Hematopoietic multipotent progenitor cell treated with erythropoietin and hydrocortisone succinate and interleukin-3 and kit ligand, for 6 days (in vitro differentiated cells): ENCODE measurements around the gene UGT2B17.
"Not testable (repeated sequence)": the region's sequence is repeated elsewhere in the genome, so short reads cannot be mapped to it uniquely, and the experiment has no call there.

ENCODE experiments used
- DNase-seq: peaks from one replicate; pipeline ENCODE4 v3.0.0-alpha.2; 2015

UGT2B17 gene

GRCh38 chr4:68568535-68568934, 7.6 kb downstream of the UGT2B17 start:
- DNase-seq = not testable (repeated sequence)

GRCh38 chr4:68566364-68566763, 9.8 kb downstream of the UGT2B17 start:
- not testable (repeated sequence) for DNase-seq

- not testable (repeated sequence) for DNase-seq
These were observed 11.0 kb downstream of the UGT2B17 start for GRCh38 chr4:68565082-68565481.

- not testable (repeated sequence) for DNase-seq
These were observed 15.6 kb downstream of the UGT2B17 start for GRCh38 chr4:68560364-68561070.

DNA sequence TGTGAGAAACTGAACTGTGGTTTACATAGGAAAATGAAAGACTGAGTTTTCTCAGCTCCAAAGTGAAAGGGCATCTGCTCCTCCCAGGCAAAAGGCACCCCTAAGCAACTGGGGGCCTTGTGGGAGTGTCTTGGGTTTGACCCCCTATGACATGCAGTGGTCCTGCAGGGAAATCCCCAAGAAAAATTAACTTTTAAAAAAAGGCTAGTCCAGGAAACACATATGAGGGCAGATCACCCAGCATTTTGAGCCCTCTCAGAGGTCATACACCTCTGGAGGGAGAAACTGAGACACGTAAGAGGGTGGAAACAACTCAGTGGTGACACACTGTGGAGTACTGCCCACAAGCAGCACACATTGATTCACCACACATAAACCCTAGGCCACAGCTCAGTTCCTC, 22.3 kb downstream of the UGT2B17 start:
- DNase-seq = not testable (repeated sequence)

GRCh38 chr4:68552818-68553811, 23.0 kb downstream of the UGT2B17 start:
- DNase-seq = not testable (repeated sequence)

- not testable (repeated sequence) for DNase-seq
These were observed 33.4 kb downstream of the UGT2B17 start for GRCh38 chr4:68542742-68543141.

DNA sequence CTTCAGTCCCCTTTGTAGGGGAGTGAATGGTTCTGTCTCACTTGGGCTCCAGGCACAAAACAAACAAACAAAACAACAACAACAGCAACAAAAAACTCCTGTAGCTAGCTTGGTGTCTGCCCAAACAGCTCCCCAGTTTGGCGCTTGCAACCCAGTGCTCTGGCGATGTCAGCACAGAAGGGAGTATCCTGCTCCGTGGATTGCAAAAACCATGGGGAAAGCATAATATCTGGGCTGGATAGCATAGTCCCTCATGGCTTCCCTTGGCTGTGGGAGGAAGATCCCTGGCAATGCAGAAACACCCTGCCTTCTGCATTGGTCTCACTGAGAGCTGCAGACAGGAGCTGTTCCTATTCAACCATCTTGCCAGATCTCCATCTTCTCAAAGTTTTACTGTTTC, 39.7 kb downstream of the UGT2B17 start:
- DNase-seq = no peak

GRCh38 chr4:68535974-68536373, 40.1 kb downstream of the UGT2B17 start:
- DNase-seq = no peak

DNA sequence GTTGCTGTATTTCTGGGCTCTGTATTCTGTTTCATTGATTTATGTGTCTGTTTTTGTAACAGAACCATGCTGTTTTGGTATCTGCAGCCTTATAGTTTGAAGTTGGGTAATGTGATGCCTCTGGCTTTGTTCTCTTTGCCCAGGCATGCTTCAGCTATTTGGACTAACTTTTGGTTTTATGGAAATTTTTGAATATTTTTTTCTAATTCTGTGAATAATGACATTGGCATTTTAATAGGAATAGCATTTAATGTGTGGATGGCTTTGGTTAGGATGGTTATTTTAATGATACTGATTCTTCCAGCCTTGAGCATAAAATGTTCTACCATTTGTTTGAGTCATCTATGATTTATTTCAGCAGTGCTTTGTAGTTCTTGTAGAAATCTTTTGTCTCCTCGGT, 53.9 kb downstream of the UGT2B17 start:
- not testable (repeated sequence) for DNase-seq

DNA sequence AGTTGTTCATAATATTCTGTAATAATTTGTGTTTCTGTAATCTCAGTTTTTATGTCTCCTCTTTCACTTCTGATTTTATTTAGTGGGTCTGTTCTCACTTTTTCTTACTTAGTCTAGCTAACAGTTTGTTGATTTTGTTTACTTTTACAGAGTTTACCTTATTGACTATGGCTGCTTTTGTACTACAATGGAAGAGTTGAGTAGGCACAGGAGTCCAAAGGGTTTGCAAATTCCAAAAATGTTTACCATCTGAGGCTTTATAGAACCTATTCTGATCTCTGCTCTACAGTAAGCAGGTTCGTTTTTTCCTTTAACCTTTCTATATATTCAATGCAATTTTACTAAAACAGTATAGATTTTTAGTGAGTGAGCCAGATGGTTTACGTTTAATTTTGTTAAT, 55.1 kb downstream of the UGT2B17 start:
- DNase-seq = no peak

DNA sequence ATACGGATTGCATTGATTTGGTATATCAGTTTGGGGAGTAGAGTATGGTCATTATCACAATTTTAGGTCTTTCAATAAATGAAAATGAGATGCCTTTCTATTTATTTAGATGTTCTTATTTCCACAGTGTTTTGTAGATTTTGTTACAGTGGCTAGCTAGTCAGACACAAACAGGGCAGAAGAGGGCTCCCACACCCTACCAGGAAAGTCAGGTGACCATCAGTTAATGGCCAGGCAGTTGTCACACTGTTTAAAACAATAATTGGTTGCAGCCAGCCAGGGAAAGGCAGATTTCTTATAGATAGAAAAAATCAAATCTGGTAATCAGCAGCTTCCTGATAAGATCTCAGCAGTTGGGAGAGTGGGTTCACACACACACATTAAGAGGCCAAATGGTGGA, 57.2 kb downstream of the UGT2B17 start:
- no peak for DNase-seq

- DNase-seq = not testable (repeated sequence)
These were observed 70.7 kb downstream of the UGT2B17 start for GRCh38 chr4:68505452-68505851.

DNA sequence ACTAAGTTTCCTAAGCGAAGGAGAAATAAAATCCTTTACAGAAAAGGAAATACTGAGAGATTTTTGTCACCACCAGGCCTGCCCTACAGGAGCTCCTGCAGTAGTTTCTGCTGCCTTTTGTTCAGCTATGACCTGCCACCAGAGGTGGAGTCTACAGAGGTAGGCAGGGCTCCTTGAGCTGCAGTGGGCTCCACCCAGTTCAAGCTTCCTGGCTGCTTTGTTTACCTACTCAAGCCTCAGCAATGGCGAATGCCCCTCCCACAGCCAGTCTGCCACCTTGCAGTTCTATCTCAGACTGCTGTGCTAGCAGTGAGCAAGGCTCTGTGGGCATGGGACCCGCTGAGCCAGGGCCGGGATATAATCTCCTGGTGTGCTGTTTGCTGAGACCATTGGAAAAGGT, 71.3 kb downstream of the UGT2B17 start:
- DNase-seq = not testable (repeated sequence)

DNA sequence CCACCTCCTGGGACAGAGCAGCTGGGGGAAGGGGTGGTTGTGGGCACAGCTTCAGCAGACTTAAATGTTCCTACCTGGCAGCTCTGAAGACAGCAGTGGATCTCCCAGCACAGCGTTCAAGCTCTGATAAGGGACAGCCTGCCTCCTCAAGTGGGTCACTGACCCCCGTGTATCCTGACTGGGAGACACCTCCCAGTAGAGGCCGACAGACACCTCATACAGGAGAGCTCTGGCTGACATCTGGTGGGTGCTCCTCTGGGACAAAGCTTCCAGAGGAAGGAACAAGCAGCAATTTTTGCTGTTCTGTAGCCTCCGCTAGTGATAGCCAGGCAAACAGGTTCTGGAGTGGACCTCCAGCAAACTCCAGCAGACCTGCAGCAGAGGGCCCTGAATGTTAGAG, 72.7 kb downstream of the UGT2B17 start:
- not testable (repeated sequence) for DNase-seq

DNA sequence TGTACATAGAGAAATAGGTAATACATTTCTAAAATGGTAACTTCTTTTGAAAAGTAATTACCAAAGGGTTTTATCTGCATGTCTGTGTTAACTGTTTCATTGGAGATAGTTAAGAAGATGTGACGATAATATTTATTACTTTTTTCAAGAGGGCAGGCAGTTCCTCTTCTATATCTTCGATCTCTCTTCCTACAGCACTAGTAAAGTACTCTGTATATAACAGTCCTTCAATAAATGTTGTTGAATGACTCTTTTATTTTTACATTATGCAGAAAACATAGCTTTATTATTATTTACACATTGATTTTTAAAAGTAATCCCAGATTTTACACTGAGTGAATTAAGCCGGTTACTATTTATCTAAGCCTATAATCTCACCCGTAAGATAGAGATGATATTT, 77.1 kb downstream of the UGT2B17 start:
- peak; percentile 8 for DNase-seq

DNA sequence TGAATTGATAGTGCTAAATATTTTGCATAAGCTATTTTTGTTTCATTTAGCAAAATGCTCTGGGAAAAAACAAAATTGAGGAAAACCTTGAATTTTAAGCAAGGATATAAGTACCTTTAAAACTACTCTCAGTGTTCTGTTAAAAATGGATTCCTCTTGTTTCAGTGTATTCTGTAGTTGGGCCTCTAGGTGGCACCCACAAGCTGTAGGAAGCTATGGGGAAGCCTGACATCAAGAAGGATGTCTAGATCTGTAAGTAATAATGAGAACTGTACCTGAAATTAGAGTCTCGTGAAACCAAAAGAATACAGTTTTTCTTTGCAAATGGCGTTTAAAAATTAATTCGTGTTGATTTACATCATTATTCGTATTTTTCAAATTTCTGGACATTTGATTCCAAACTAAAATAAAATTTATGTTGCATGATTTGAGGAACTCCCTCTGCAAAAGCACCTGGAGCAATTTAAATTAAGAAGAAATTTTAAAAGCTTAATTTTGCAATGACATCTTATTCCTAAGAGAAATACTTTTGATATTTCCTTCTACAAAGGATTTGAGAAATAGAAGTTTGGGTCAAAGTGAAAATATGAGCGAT, 77.6 kb downstream of the UGT2B17 start:
- peak; percentile 83 for DNase-seq

- no peak for DNase-seq
These were observed 81.4 kb downstream of the UGT2B17 start for GRCh38 chr4:68494688-68495087.

DNA sequence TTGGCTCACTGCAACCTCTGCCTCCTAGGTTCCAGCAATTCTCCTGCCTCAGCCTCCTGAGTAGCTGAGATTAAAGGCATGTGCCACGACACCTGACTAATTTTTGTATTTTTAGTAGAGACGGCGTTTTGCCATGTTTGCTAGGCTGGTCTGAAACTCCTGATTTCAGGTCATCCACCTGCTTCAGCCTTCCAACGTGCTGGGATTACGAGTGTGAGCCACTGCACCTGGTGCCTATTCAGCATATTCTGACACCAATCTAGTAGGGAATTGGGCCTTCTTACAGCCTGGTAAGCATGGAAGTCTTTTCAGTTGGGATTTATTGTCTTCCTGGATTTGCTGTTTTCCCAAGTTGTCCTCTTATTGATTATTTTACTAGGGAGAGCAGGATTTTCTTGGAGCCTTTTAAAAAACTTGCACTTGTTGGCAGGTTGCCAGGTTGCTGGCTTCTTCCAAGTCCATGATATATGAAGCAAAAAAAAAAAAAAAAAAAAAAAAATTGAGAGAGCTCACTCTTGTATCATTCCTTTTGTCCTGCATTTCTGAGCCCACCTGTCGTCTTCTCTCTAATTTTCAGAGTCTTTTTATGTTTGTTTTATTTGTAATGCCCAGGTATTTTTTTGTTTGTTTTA, 85.2 kb downstream of the UGT2B17 start:
- DNase-seq = no peak

GRCh38 chr4:68489338-68489737, 86.8 kb downstream of the UGT2B17 start:
- no peak for DNase-seq
